ENCODE measurements around the gene TUG1.

GRCh38 chr22:30927806-30928205, 41.3 kb upstream of the TUG1 start:
- TF ChIP-seq CTCF (IDR thresholded peaks at IDR 0.05) (no peak), POLR2AphosphoS5 (IDR thresholded peaks at IDR 0.05) (no peak)

Measured in gastroesophageal sphincter (tissue), 3 donors.